IPS DF 6.9 (cell line): Measurements from ENCODE around the gene RGS1.

ENCODE experiments used
- DNase-seq: peaks from one replicate; pipeline ENCODE4 v3.0.0-alpha.2; 2013; ENCODE audit warnings: low read depth, low spot score
- H3K27ac ChIP-seq: one replicate; pipeline ENCODE4 v1.5.1; 2013; ENCODE audit warnings: low read length, control low read depth
- H3K27me3 ChIP-seq: 2 replicates; pipeline ENCODE4 v1.6.1; 2013; ENCODE audit warnings: mild to moderate bottlenecking, low read length; ENCODE audit not compliant: control insufficient read depth, insufficient read depth
- H3K36me3 ChIP-seq: 2 replicates; pipeline ENCODE4 v1.6.1; 2013; ENCODE audit warnings: low read length; ENCODE audit not compliant: control insufficient read depth, insufficient read depth
- H3K4me1 ChIP-seq: 2 replicates; pipeline ENCODE4 v1.6.1; 2013; ENCODE audit warnings: low read length; ENCODE audit not compliant: control insufficient read depth, insufficient read depth
- H3K4me3 ChIP-seq: 2 replicates; pipeline ENCODE4 v1.5.1; 2013; ENCODE audit warnings: mild to moderate bottlenecking, low read length
- H3K9me3 ChIP-seq: 2 replicates; pipeline ENCODE4 v1.6.1; 2013; ENCODE audit warnings: low read length, inconsistent platforms; ENCODE audit not compliant: control insufficient read depth, insufficient read depth
- WGBS: extraction: QIAGEN DNeasy Blood & Tissue Kit; methylation state at CpG from one replicate; pipeline ENCODE4 v1.1.7; 2013; ENCODE audit warnings: mixed read lengths, missing lambda C conversion rate; ENCODE audit not compliant: insufficient read length, insufficient coverage; 5-methylcytosine and 5-hydroxymethylcytosine counted together

RGS1 gene

GRCh38 chr1:192584866-192585265 is 9.3 kb downstream of the RGS1 start:
- WGBS = no CpG with 5 or more reads among the region's 1 CpG
- Histone ChIP-seq H3K9me3 (no peaks in the 10 kb centered on the region), H3K27ac (no peak overlapping the region), H3K36me3 (no peaks in the 10 kb centered on the region), H3K4me3 (no peak overlapping the region), H3K27me3 (no peaks in the 10 kb centered on the region), H3K4me1 (no peaks in the 10 kb centered on the region)
- no peak for DNase-seq

- Histone ChIP-seq H3K27ac (no peak overlapping the region), H3K4me1 (no peaks in the 10 kb centered on the region), H3K27me3 (no peaks in the 10 kb centered on the region), H3K9me3 (no peaks in the 10 kb centered on the region), H3K4me3 (no peak overlapping the region), H3K36me3 (no peaks in the 10 kb centered on the region)
- WGBS = no CpG with 5 or more reads among the region's 5 CpGs
- no peak for DNase-seq
Observed at GRCh38 chr1:192587386-192588266, 12.1 kb downstream of the RGS1 start.

GRCh38 chr1:192588546-192588945 is 13.0 kb downstream of the RGS1 start:
- no peaks in the 10 kb centered on the region for H3K4me1 ChIP-seq
- H3K27ac ChIP-seq = no peak overlapping the region
- DNase-seq = no peak
- no peaks in the 10 kb centered on the region for H3K9me3 ChIP-seq
- H3K27me3 ChIP-seq = no peaks in the 10 kb centered on the region
- H3K36me3 ChIP-seq = no peaks in the 10 kb centered on the region
- WGBS = no CpG with 5 or more reads among the region's 1 CpG
- H3K4me3 ChIP-seq = no peak overlapping the region

GRCh38 chr1:192589813-192590212 is 14.2 kb downstream of the RGS1 start:
- H3K4me1 ChIP-seq = no peaks in the 10 kb centered on the region
- H3K36me3 ChIP-seq = no peaks in the 10 kb centered on the region
- no peak overlapping the region for H3K4me3 ChIP-seq
- H3K9me3 ChIP-seq = no peaks in the 10 kb centered on the region
- no peaks in the 10 kb centered on the region for H3K27me3 ChIP-seq
- WGBS = no CpG with 5 or more reads among the region's 3 CpGs
- no peak for DNase-seq
- H3K27ac ChIP-seq = no peak overlapping the region

- Histone ChIP-seq H3K4me3 (no peak overlapping the region), H3K36me3 (no peaks in the 10 kb centered on the region), H3K27ac (no peak overlapping the region), H3K4me1 (no peaks in the 10 kb centered on the region), H3K9me3 (no peaks in the 10 kb centered on the region), H3K27me3 (no peaks in the 10 kb centered on the region)
- no CpG with 5 or more reads among the region's 4 CpGs for WGBS
- DNase-seq = no peak
Observed at GRCh38 chr1:192592517-192592916, 16.9 kb downstream of the RGS1 start.

GRCh38 chr1:192592981-192593708 is 17.6 kb downstream of the RGS1 start:
- Histone ChIP-seq H3K4me1 (no peaks in the 10 kb centered on the region), H3K4me3 (no peak overlapping the region), H3K27me3 (no peaks in the 10 kb centered on the region), H3K9me3 (no peaks in the 10 kb centered on the region), H3K27ac (no peak overlapping the region), H3K36me3 (no peaks in the 10 kb centered on the region)
- no CpG with 5 or more reads among the region's 2 CpGs for WGBS
- no peak for DNase-seq

GRCh38 chr1:192595299-192595698 is 19.7 kb downstream of the RGS1 start:
- H3K36me3 ChIP-seq = no peaks in the 10 kb centered on the region
- DNase-seq = no peak
- no CpG with 5 or more reads among the region's 3 CpGs for WGBS
- no peak overlapping the region for H3K4me3 ChIP-seq
- no peaks in the 10 kb centered on the region for H3K4me1 ChIP-seq
- H3K27ac ChIP-seq = no peak overlapping the region
- H3K27me3 ChIP-seq = no peaks in the 10 kb centered on the region
- H3K9me3 ChIP-seq = no peaks in the 10 kb centered on the region

- no peaks in the 10 kb centered on the region for H3K4me1 ChIP-seq
- no peak overlapping the region for H3K4me3 ChIP-seq
- WGBS = no CpG with 5 or more reads among the region's 3 CpGs
- DNase-seq = no peak
- no peak overlapping the region for H3K27ac ChIP-seq
- H3K27me3 ChIP-seq = no peaks in the 10 kb centered on the region
- no peaks in the 10 kb centered on the region for H3K36me3 ChIP-seq
- no peaks in the 10 kb centered on the region for H3K9me3 ChIP-seq
Observed at GRCh38 chr1:192598589-192598988, 23.0 kb downstream of the RGS1 start.

GRCh38 chr1:192600275-192600674 is 24.7 kb downstream of the RGS1 start:
- no peaks in the 10 kb centered on the region for H3K4me1 ChIP-seq
- H3K27ac ChIP-seq = no peak overlapping the region
- H3K4me3 ChIP-seq = no peak overlapping the region
- no CpG with 5 or more reads among the region's 1 CpG for WGBS
- no peak for DNase-seq
- H3K9me3 ChIP-seq = no peaks in the 10 kb centered on the region
- no peaks in the 10 kb centered on the region for H3K36me3 ChIP-seq
- H3K27me3 ChIP-seq = no peaks in the 10 kb centered on the region

GRCh38 chr1:192601143-192601542 is 25.6 kb downstream of the RGS1 start:
- no peaks in the 10 kb centered on the region for H3K36me3 ChIP-seq
- H3K4me3 ChIP-seq = no peak overlapping the region
- no peak for DNase-seq
- H3K27me3 ChIP-seq = no peaks in the 10 kb centered on the region
- WGBS = no CpG with 5 or more reads among the region's 1 CpG
- no peaks in the 10 kb centered on the region for H3K9me3 ChIP-seq
- no peaks in the 10 kb centered on the region for H3K4me1 ChIP-seq
- no peak overlapping the region for H3K27ac ChIP-seq
